CD4-positive, alpha-beta T cell treated with Interleukin-12 subunit alpha and Interleukin-12 subunit beta, for 1 hour (primary cell): Measurements from ENCODE around the gene C8A.

Experiments
- DNase-seq: peaks from one replicate; pipeline ENCODE4 v3.0.0-alpha.2; 2020

Gene C8A

GRCh38 chr1:56897150-56898004 is 42.8 kb downstream of the C8A start:
- DNase-seq = no peak

- DNase-seq = no peak
Measured at GRCh38 chr1:56898005-56898373, 43.4 kb downstream of the C8A start.

GRCh38 chr1:56898879-56899278 is 44.3 kb downstream of the C8A start:
- DNase-seq = no peak

DNA sequence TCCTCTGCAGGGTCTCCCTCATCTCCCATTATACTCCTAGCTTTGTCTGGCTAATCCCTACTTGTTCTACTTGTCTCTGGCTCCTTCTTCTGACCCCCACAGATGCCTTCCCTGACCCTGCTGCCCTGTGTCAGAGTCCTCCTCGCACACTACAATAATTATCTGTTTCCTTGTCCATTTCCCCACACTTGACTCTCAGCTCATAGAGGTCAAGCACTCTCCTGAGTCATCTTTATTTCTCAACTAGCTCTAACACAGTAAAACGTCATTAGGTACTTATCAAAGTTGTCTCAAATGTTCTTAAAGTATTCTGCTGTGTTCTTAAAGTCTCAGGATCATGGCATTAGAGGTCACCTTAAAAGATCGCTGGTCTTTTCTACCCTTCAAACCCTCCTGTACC is 47.1 kb downstream of the C8A start:
- DNase-seq = no peak

GRCh38 chr1:56903778-56904177 is 49.2 kb downstream of the C8A start:
- no peak for DNase-seq

DNA sequence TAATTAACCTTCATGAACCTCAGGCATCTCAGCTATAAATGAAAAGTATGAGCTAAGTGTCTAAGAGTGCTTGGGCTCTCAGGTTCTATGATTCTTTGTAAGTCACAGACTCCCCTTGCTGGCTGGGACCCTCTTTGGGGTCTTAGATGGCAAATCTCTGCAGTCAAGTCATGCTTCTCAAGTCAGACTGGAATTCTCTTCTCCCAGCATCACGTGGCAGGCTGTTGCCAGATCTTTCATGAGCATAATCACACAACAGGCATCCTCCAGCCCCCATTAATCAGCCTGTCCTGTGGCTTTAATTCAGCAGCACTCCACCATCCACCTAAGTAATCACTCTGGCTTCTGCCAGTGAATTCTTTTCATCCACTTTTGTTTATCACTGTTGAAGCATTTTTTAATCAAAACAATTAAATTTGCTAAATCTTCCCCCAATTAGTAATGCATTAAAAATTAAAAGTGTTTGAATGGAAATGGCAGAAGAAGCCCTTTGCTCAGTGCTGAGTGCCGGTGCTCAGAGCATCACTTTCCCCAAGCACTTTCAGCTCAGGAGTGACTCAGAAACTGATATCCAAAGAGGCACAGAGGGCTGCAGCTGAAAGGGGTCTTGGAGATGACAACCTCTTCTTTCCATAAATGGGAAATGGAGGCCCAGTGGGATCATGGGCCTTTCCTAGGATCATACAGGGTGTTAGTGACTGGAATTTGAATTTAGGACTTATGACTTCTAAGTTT is 50.2 kb downstream of the C8A start:
- DNase-seq = no peak

DNA sequence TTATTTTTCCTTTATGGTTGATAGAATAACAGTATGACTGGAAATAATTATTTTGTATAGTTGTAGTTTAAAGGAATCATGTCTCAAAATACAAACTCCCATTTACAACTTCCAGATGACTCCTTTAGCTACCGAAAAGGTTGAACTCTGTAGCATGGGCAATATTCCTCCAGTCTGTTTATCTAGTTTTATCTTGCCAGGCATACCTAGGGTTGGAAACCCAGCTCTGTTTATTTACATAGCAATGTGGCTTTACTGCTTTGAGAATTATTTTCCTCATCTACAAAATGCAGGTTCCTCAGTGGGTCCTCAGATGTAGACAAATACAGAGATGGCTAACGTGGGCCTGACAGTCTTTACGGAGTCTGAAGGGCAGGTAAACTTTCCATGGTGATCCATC is 51.1 kb downstream of the C8A start:
- DNase-seq = no peak

DNA sequence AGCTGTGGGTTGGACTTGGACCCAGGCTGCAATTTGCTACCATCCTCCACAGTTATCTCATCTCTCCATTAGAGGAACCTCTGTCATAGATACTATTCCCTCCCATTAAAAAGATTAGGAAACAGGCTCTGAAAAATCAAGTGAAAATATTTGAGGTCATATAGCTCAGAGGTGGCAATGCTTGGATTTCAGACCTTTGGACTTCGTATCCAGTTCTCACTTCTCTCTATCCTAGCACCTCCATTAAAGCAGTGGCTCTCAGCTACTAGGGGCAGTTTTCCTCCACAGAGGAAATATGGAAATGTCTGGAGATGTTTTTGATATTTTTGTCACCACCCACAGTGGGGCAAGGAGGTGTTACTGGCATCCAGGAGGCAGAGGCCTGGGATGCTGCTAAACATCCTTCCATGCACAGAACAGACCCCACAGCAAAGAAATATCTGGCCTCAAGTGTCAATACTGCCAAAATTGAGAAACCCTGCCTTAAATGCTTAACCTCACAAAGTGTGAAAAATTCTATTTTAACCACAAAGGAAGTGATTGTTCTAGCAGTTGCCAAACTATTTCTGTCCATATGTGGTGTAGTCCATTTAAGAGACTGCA is 54.1 kb downstream of the C8A start:
- DNase-seq = no peak

- no peak for DNase-seq
Measured at GRCh38 chr1:56910441-56910985, 55.9 kb downstream of the C8A start.

GRCh38 chr1:56911098-56911938 is 56.7 kb downstream of the C8A start:
- DNase-seq = no peak

- no peak for DNase-seq
Measured at GRCh38 chr1:56912325-56912724, 57.7 kb downstream of the C8A start.

GRCh38 chr1:56915960-56916359 is 61.4 kb downstream of the C8A start:
- no peak for DNase-seq

DNA sequence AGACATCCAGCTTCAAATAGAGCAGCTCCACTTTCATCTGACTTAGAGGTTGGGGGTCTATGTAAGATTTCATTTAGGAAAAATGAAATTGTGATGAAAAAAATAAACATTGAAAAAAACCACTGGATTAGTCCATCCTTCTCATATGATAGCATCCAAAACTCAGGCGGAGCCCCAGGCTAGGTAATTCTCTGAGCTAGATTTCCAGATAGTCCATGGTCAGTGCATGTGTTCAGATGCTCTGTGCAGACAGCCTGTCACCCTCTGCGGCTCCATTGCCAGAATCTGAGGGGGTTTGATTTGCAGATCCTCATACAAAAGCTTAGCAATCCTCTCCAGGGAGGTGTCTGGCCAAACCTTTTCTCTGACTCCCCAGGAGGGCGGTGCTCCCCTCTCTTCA is 62.0 kb downstream of the C8A start:
- no peak for DNase-seq

DNA sequence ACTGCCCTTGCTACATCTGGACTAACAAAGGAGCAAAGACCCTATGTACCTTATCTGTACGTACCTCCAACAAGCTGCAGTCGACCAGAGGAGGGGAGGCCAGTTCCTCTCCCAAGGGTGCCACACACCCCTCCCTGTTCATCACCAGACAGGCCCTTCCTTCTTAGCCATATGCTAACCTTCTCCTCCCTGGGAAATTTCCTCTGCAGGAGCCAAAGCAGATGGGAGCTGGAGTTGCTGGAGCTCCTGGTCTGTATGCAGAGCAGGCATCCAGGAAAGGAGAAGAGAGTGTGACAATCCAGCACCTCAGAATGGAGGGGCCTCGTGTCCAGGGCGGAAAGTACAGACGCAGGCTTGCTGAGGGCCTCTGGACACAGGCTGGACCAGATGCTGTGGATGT is 62.8 kb downstream of the C8A start:
- no peak for DNase-seq

DNA sequence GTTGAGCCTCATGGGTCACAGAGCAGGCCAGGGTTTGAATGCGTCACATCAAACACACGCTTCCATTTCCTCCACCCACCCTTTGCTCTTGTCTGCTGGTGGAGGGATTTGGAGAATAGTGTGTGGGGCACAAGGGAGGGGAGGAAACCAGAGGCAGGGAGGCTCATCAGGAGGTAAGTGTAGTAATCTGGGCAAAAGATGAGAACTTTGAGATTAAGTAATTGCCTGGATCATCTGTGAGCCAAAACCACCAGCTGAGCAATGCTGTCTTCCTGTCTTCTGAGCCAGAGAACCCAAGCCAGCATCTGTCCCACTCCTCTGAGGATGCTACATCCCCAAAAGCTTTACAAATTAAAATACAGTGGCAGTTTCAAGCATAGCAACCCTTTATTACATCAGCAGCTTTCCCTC is 66.0 kb downstream of the C8A start:
- DNase-seq = no peak

- no peak for DNase-seq
Measured at GRCh38 chr1:56921479-56921878, 66.9 kb downstream of the C8A start.

GRCh38 chr1:56922070-56922469 is 67.5 kb downstream of the C8A start:
- DNase-seq = no peak

- DNase-seq = no peak
Measured at GRCh38 chr1:56922507-56922906, 67.9 kb downstream of the C8A start.

GRCh38 chr1:56923201-56923600 is 68.6 kb downstream of the C8A start:
- DNase-seq = no peak

GRCh38 chr1:56924116-56924515 is 69.5 kb downstream of the C8A start:
- no peak for DNase-seq

GRCh38 chr1:56925193-56925592 is 70.6 kb downstream of the C8A start:
- DNase-seq = no peak

DNA sequence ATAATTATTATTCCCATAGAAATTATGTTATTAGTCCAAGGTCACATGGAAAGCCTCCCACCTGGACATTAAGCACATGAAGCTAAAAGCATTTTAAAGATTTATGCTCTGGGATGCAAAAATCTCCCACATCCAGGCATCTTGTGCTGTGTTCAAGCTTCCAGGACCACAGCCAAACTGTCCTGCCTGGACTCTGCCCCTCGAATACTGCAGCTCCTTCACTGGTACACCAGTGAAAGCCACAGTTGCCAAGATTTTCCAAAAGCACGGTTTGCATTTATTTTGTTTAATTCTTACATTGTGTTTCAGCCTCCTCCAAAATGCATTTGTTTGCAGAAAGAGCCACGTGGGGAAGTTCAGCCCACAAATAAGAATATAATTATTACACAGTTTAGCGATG is 72.6 kb downstream of the C8A start:
- DNase-seq = no peak

DNA sequence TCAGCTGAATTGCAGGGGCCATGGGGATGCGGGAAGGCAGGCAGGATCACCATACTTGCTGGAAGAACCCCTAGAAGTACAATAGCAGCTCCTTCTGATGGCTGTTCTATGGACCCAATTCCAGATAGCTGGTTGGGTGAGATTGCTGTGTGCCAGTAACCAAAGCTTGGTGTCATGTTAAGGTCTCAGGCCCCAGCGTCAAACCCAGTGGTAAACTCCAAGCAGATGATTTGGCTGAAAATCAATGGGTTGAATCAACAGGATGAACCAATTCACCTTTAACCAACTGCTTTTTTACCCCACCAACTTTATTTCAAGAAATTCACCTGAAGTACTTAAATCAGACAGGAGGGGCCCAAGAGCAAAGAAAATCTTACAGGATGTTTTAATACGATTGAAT is 73.4 kb downstream of the C8A start:
- no peak for DNase-seq
